ENCODE results near the gene MED16. TPM values are rescaled to one million over a fixed set of nuclear protein-coding genes. Genes with fewer than 3 reads are reported as not detected.

The MED16 gene
- total RNA-seq, 6 donors from 2014 or later, result 33.5 to 110 (median 62.1) TPM

- H3K4me3 ChIP-seq, result no peak overlapping the region
Measured at GRCh38 chr19:869245-870177, 23.5 kb downstream of the MED16 start.

DNA sequence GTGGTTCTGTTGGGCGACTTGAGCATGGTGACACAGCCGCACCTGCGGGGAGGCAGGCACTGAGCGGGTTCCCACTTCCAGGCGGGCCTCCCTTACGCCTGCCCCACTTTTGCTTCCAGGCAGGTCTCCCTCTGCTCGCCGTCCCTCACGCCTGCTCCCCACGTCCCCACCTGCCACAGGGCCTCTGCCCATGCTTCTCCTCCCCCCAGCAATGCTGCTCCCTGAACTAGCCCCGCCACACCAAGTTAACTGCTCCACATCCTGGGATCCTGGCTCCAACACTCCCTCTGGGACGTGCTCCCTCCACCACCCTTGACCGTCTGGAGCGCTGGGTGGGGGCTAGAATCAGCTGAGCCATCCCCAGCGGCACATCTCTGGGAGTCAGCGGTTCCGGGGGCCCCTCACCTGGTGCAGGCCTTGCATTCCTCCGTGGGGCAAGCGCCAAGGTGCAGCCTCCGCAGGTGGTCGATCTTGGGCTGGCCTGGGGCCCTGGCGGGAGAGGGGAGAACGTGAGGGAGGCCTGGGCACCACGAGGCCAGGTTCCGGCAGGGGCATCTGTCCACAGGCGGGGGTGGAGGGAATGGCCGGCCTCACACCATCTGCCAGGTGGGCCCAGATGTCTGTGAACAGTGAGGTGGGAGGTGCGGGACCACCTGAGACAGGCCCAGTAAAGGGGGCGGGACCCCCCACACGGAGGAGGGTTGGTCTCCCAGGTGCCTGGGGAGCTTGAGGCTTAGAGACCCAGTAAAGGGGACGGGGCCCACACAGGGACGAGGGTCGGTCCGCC lies 24.3 kb downstream of the MED16 start:
- H3K9me3 ChIP-seq, result no peaks in the 10 kb centered on the region
- H3K36me3 ChIP-seq, result peaks cover 0 to 52% (median 39%) of the 10 kb centered on the region in 4 donors
- H3K4me3 ChIP-seq, result no peak overlapping the region
- peak in 1 of 2 donors; percentile 80 for DNase-seq
- no peak for TF ChIP-seq EP300 (IDR thresholded peaks at IDR 0.05)
- no peak for TF ChIP-seq POLR2AphosphoS5 (IDR thresholded peaks at IDR 0.05)
- WGBS, 2 donors, result 95% methylated on average over 29 to 31 of the region's 34 CpGs
- peak overlapping the region in 3 of 4 donors; percentile 60 to 83 (median 75) for H3K27ac ChIP-seq
- H3K27me3 ChIP-seq, result no peaks in the 10 kb centered on the region
- peaks cover 11 to 21% (median 18%) of the 10 kb centered on the region in 4 donors for H3K4me1 ChIP-seq
- no peak for ATAC-seq (ENCODE audit: low FRiP score in 2 of 2)

More at GRCh38 chr19:869245-870177, 23.5 kb downstream of the MED16 start:
- Histone ChIP-seq H3K27me3 (no peaks in the 10 kb centered on the region), H3K36me3 (peaks cover 0 to 61% (median 42%) of the 10 kb centered on the region in 4 donors), H3K9me3 (no peaks in the 10 kb centered on the region), H3K27ac (peak overlapping the region; percentile 60 to 83 (median 72)), H3K4me1 (peaks cover 9 to 21% (median 15%) of the 10 kb centered on the region in 4 donors)
- 75 to 83% methylated on average over 23 to 25 of the region's 29 CpGs for WGBS, 2 donors
- DNase-seq (peak; percentile 42 to 89), ATAC-seq (ENCODE audit: low FRiP score in 2 of 2) (peak; percentile 47 to 73)
- TF ChIP-seq POLR2AphosphoS5 (IDR thresholded peaks at IDR 0.05), result peak in 1 of 2 donors; percentile 64
- TF ChIP-seq, protein P1, sequence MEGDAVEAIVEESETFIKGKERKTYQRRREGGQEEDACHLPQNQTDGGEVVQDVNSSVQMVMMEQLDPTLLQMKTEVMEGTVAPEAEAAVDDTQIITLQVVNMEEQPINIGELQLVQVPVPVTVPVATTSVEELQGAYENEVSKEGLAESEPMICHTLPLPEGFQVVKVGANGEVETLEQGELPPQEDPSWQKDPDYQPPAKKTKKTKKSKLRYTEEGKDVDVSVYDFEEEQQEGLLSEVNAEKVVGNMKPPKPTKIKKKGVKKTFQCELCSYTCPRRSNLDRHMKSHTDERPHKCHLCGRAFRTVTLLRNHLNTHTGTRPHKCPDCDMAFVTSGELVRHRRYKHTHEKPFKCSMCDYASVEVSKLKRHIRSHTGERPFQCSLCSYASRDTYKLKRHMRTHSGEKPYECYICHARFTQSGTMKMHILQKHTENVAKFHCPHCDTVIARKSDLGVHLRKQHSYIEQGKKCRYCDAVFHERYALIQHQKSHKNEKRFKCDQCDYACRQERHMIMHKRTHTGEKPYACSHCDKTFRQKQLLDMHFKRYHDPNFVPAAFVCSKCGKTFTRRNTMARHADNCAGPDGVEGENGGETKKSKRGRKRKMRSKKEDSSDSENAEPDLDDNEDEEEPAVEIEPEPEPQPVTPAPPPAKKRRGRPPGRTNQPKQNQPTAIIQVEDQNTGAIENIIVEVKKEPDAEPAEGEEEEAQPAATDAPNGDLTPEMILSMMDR (IDR thresholded peaks at IDR 0.05), result no peak

DNA sequence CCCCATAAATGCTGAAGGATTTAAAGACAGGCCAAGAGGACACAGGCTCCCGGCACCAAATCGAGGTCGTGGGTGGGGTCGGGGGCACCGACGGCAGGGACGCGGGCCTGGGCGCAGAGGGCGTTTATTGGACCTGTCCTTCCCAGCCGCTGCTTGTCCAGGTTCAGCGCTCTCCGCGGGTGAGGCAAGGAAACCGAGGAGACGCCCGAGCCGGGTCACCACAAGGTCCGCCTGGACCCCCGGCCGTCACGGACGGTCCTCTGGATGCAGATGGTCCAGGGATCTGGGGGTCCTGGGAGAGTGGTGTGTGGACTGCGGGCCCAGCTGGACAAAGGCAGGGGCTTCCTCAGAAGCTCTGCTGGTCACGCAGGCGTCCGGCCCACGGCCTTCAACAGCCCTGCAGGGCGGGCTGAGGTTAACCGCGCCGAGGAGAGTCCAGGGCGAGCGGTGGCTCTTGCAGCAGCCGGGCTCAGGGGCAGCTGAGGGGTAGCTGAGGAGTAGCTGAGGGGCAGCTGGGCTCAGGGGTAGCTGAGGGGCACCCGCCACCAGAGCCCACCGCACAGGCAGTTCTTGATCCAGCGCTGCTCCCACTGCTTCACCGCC lies 25.0 kb downstream of the MED16 start:
- Histone ChIP-seq H3K4me1 (peaks cover 15 to 26% (median 24%) of the 10 kb centered on the region in 4 donors), H3K27me3 (no peaks in the 10 kb centered on the region), H3K27ac (peak overlapping the region in 2 of 4 donors; percentile 60 to 83), H3K36me3 (peaks cover 0 to 48% (median 37%) of the 10 kb centered on the region in 4 donors), H3K9me3 (no peaks in the 10 kb centered on the region), H3K4me3 (no peak overlapping the region)
- TF ChIP-seq POLR2AphosphoS5 (IDR thresholded peaks at IDR 0.05) (no peak), EP300 (IDR thresholded peaks at IDR 0.05) (no peak), POLR2A (IDR thresholded peaks at IDR 0.05) (no peak)
- TF ChIP-seq, protein P1 (IDR thresholded peaks at IDR 0.05), result no peak
- DNase-seq (peak in 1 of 2 donors; percentile 86), ATAC-seq (ENCODE audit: low FRiP score in 2 of 2) (no peak)
- WGBS, 2 donors, result 93 to 97% methylated on average over 23 to 38 of the region's 39 CpGs

- DNase-seq, result no peak
- ATAC-seq (ENCODE audit: low FRiP score in 2 of 2), result no peak
- 84 to 89% methylated on average over 12 to 16 of the region's 16 CpGs for WGBS, 2 donors
- no peaks in the 10 kb centered on the region for H3K27me3 ChIP-seq
- no peak for TF ChIP-seq POLR2AphosphoS5 (IDR thresholded peaks at IDR 0.05)
- no peak for TF ChIP-seq EP300 (IDR thresholded peaks at IDR 0.05)
- TF ChIP-seq POLR2A (IDR thresholded peaks at IDR 0.05), result no peak
- TF ChIP-seq, protein P1 (IDR thresholded peaks at IDR 0.05), result no peak
- H3K4me1 ChIP-seq, result peaks cover 17 to 25% (median 25%) of the 10 kb centered on the region in 4 donors
- H3K4me3 ChIP-seq, result no peak overlapping the region
- no peak overlapping the region for H3K27ac ChIP-seq
- peaks cover 0 to 46% (median 37%) of the 10 kb centered on the region in 4 donors for H3K36me3 ChIP-seq
- H3K9me3 ChIP-seq, result no peaks in the 10 kb centered on the region
Measured at GRCh38 chr19:867301-867793, 25.6 kb downstream of the MED16 start.
